Prostate gland (tissue), 2 donors: ENCODE data around the gene HEG1. TPM values are rescaled to one million over a fixed set of nuclear protein-coding genes. Genes with fewer than 3 reads are reported as not detected.
A peak's percentile ranks its signal among the peaks of the same experiment; 100 is the strongest.

Experiments
- DNase-seq: peaks from one replicate; pipeline ENCODE4 v3.0.0-alpha.2; 2019; ENCODE audit warnings: low spot score
- H3K27ac ChIP-seq, 2 donors: fragments of 200-600 bp; sonication (generic); 2 replicates each; pipeline ENCODE4 v1.5.1; 2017 to 2019
- H3K27me3 ChIP-seq: fragments of 200-600 bp; sonication (generic); replicated peaks from 2 replicates; pipeline ENCODE4 v1.5.1; 2019; ENCODE audit not compliant: insufficient read depth
- H3K36me3 ChIP-seq, 2 donors: fragments of 200-600 bp; sonication (generic); 1 replicate in 1 of 2; 2 replicates in 1 of 2; pipeline versions ENCODE4 v1.5.1 to v1.8.1; 2017 to 2019
- H3K4me1 ChIP-seq: fragments of 200-600 bp; sonication (generic); replicated peaks from 2 replicates; pipeline ENCODE4 v1.5.1; 2019
- H3K4me3 ChIP-seq, 2 donors: fragments of 200-600 bp; sonication (generic); 2 replicates each; pipeline ENCODE4 v1.5.1; 2017 to 2019
- H3K9me3 ChIP-seq: fragments of 200-600 bp; sonication (generic); 2 replicates; pipeline ENCODE4 v1.5.1; 2017
- CTCF ChIP-seq, 4 experiments: fragments of 200-600 bp in 2 of 4; fragments of 450-650 bp in 2 of 4; sonication (generic) in 2 of 4; IDR thresholded peaks; 1 replicate in 3 of 4; 2 replicates in 1 of 4; pipeline ENCODE4 v1.5.1; 2016 to 2019; ENCODE audit warnings: antibody characterized with exemption in 4 of 4, mild to moderate bottlenecking in 2 of 4, moderate library complexity in 2 of 4
- POLR2A ChIP-seq: fragments of 450-650 bp; IDR thresholded peaks from one replicate; pipeline ENCODE4 v1.6.1; 2016; ENCODE audit warnings: antibody characterized with exemption, mild to moderate bottlenecking
- POLR2AphosphoS5 ChIP-seq: sonication (generic); formaldehyde crosslinking; IDR thresholded peaks from one replicate; pipeline ENCODE4 v1.6.1; 2017; ENCODE audit warnings: antibody characterized with exemption
- WGBS: methylation state at CpG from one replicate; pipeline ENCODE4 v1.1.5; 2018; 5-methylcytosine and 5-hydroxymethylcytosine counted together
- intact Hi-C: fragments of 100-400 bp; cut with DNase I; formaldehyde crosslinking; loops from one replicate; pipeline ENCODE4 v1.14.2; 2022
- total RNA-seq, 2 donors: library from RNA; depleted of rRNA; stranded (reverse); fragments of >200 nt; gene quantifications; one replicate each; pipeline ENCODE4 v1.1.0, GENCODE V29; 2016

The HEG1 gene
- total RNA-seq, 2 donors from 2014 or later = 27.5 to 130 TPM

- DNase-seq = peak; percentile 52
- peak; percentile 58 for TF ChIP-seq POLR2AphosphoS5
- TF ChIP-seq CTCF (IDR thresholded peaks at IDR 0.05) = peak; percentile 24 to 82 (median 69)
- no peak for TF ChIP-seq POLR2A
- H3K4me3 ChIP-seq = no peak overlapping the region
- H3K27me3 ChIP-seq = no peaks in the 10 kb centered on the region
- H3K9me3 ChIP-seq = no peaks in the 10 kb centered on the region
- H3K4me1 ChIP-seq = no peaks in the 10 kb centered on the region
- intact Hi-C loops = loop anchor here (5.0 kb wide), 2 partner anchors 68 to 442 kb away; no protein-coding TSS in a partner anchor
- H3K36me3 ChIP-seq = no peaks in the 10 kb centered on the region
- no peak overlapping the region for H3K27ac ChIP-seq
- 50% methylated on average over 6 of the region's 6 CpGs for WGBS
Measured at GRCh38 chr3:124995460-124995994, 60.3 kb downstream of the HEG1 start.

- intact Hi-C loops = no loop called here
Measured at GRCh38 chr3:124993466-124993865, 62.3 kb downstream of the HEG1 start.

GRCh38 chr3:124992041-124992440 lies 63.8 kb downstream of the HEG1 start:
- H3K27me3 ChIP-seq = no peaks in the 10 kb centered on the region
- H3K4me1 ChIP-seq = no peaks in the 10 kb centered on the region
- H3K9me3 ChIP-seq = no peaks in the 10 kb centered on the region
- intact Hi-C loops = no loop called here
- no peaks in the 10 kb centered on the region for H3K36me3 ChIP-seq
- H3K27ac ChIP-seq = no peak overlapping the region
- no peak overlapping the region for H3K4me3 ChIP-seq
- TF ChIP-seq POLR2A (no peak), CTCF (IDR thresholded peaks at IDR 0.05) (no peak), POLR2AphosphoS5 (no peak)
- no peak for DNase-seq
- 93% methylated on average over 5 of the region's 5 CpGs for WGBS

More at GRCh38 chr3:124993466-124993865, 62.3 kb downstream of the HEG1 start:
- Histone ChIP-seq H3K27ac (no peak overlapping the region), H3K4me3 (no peak overlapping the region), H3K36me3 (no peaks in the 10 kb centered on the region), H3K27me3 (no peaks in the 10 kb centered on the region), H3K4me1 (no peaks in the 10 kb centered on the region), H3K9me3 (no peaks in the 10 kb centered on the region)
- DNase-seq = no peak
- WGBS = 60% methylated on average over 7 of the region's 7 CpGs
- no peak for TF ChIP-seq POLR2A
- TF ChIP-seq CTCF (IDR thresholded peaks at IDR 0.05) = no peak
- TF ChIP-seq POLR2AphosphoS5 = no peak

DNA sequence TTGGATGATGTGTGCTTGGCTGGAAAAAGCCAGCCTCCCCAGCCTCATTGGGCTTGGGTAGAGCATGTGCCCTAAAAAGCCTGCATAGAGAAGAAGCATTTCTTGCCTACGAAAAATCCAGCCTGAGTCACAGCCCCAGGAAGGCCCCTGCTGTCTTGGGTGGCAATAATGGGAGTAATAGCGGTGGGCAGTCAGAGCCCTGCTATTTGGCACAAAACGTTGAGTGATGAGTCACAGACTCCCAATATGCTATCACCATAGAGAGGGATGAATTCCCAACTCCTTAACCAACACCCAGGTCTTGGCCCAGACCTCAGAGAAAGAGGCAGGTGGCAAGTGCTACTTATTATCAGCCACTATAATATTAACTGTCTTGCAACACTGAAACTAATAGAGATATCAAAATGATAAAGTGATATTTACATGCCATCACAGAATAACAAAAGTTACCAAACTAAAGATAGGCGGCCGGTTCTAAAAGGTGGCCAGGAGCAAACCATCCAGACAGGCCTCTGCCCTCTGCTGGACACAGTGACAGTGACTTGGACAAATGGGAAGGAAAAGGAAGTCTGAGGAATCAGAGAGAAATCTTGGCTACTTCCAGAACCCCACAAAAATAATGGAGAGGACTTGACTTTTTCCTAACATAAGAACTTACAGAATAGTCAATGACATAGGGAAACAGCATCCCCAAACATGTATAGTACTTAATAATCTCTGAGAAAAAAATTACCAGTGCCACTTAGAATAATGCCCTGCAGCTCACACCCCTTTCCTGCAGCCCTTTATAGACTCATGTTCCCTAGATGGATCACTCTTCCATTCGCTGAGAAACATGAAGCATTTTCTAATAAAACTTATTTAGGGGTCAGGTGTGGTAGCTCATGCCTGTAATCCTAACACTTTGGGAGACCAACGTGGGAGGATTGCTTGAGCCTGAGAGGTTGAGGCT lies 69.3 kb downstream of the HEG1 start:
- H3K27ac ChIP-seq = peak overlapping the region; percentile 61 to 65

More for the DNA sequence above, 69.3 kb downstream of the HEG1 start:
- intact Hi-C loops = no loop called here
- no peaks in the 10 kb centered on the region for H3K27me3 ChIP-seq
- TF ChIP-seq POLR2AphosphoS5 (peak; percentile 28), POLR2A (no peak), CTCF (IDR thresholded peaks at IDR 0.05) (peak; percentile 13 to 75 (median 58))
- no peak overlapping the region for H3K4me3 ChIP-seq
- peak; percentile 47 for DNase-seq
- no peaks in the 10 kb centered on the region for H3K4me1 ChIP-seq
- H3K36me3 ChIP-seq = no peaks in the 10 kb centered on the region
- no peaks in the 10 kb centered on the region for H3K9me3 ChIP-seq
- WGBS = 57% methylated on average over 7 of the region's 7 CpGs
